Left ventricle myocardium inferior (tissue), 1 donor: ENCODE measurements around the gene ARHGAP26. TPM values are rescaled to one million over a fixed set of nuclear protein-coding genes. Genes with fewer than 3 reads are reported as not detected.

ENCODE experiments used
- DNase-seq: peaks from one replicate; pipeline ENCODE4 v3.0.0-alpha.2; 2020
- H3K27ac ChIP-seq: fragments of 200-600 bp; replicated peaks from 2 replicates; pipeline ENCODE4 v1.8.0; 2021
- H3K27me3 ChIP-seq: fragments of 200-600 bp; 2 replicates; pipeline ENCODE4 v1.8.0; 2021; ENCODE audit warnings: low read depth
- H3K36me3 ChIP-seq: fragments of 200-600 bp; 2 replicates; pipeline ENCODE4 v1.8.0; 2021
- H3K4me1 ChIP-seq: fragments of 200-600 bp; 2 replicates; pipeline ENCODE4 v1.8.0; 2021
- H3K4me3 ChIP-seq: fragments of 200-600 bp; 2 replicates; pipeline ENCODE4 v1.8.0; 2021; ENCODE audit warnings: mild to moderate bottlenecking, moderate library complexity
- H3K9me3 ChIP-seq: fragments of 200-600 bp; replicated peaks from 2 replicates; pipeline ENCODE4 v1.8.0; 2021
- CTCF ChIP-seq: fragments of 200-600 bp; IDR thresholded peaks from 2 replicates; pipeline ENCODE4 v1.8.0; 2021; ENCODE audit warnings: antibody characterized with exemption, mild to moderate bottlenecking, borderline replicate concordance
- intact Hi-C: fragments of 100-400 bp; cut with micrococcal nuclease; formaldehyde crosslinking; loops from one replicate; pipeline ENCODE4 v1.11.0; 2022
- total RNA-seq: library from RNA; stranded (reverse); fragmentation: NEBNext Ultra II Directional; extraction: Animal tissue kit (Norgen Biotek cat#: 25700); gene quantifications from one replicate; pipeline ENCODE4 v1.2.1, GENCODE V29; 2021
- donor health status: DM: no; HTN: yes; CAD: no; lungs with severe emphysema.

ARHGAP26 gene
- total RNA-seq, 1 donor from 2014 or later: 35.7 TPM

- Histone ChIP-seq H3K9me3 (no peaks in the 10 kb centered on the region), H3K27ac (no peak overlapping the region), H3K4me3 (no peak overlapping the region), H3K36me3 (no peaks in the 10 kb centered on the region), H3K4me1 (peaks cover 19% of the 10 kb centered on the region), H3K27me3 (no peaks in the 10 kb centered on the region)
- DNase-seq: no peak
- intact Hi-C loops: no loop called here
- no peak for TF ChIP-seq CTCF
These were observed 391.8 kb downstream of the ARHGAP26 start for GRCh38 chr5:143161885-143162540.

GRCh38 chr5:143162810-143163209 lies 392.6 kb downstream of the ARHGAP26 start:
- Histone ChIP-seq H3K4me3 (no peak overlapping the region), H3K27ac (no peak overlapping the region), H3K36me3 (no peaks in the 10 kb centered on the region), H3K27me3 (no peaks in the 10 kb centered on the region), H3K9me3 (no peaks in the 10 kb centered on the region), H3K4me1 (peaks cover 19% of the 10 kb centered on the region)
- intact Hi-C loops: no loop called here
- no peak for DNase-seq
- TF ChIP-seq CTCF: no peak

- Histone ChIP-seq H3K4me3 (no peak overlapping the region), H3K4me1 (peaks cover 19% of the 10 kb centered on the region), H3K27me3 (no peaks in the 10 kb centered on the region), H3K36me3 (no peaks in the 10 kb centered on the region), H3K27ac (no peak overlapping the region), H3K9me3 (no peaks in the 10 kb centered on the region)
- DNase-seq: no peak
- no peak for TF ChIP-seq CTCF
- intact Hi-C loops: no loop called here
These were observed 394.4 kb downstream of the ARHGAP26 start for GRCh38 chr5:143164557-143164956.

GRCh38 chr5:143165049-143165880 lies 395.1 kb downstream of the ARHGAP26 start:
- no peaks in the 10 kb centered on the region for H3K36me3 ChIP-seq
- no peak overlapping the region for H3K4me3 ChIP-seq
- H3K27me3 ChIP-seq: no peaks in the 10 kb centered on the region
- DNase-seq: no peak
- no peak overlapping the region for H3K27ac ChIP-seq
- intact Hi-C loops: no loop called here
- H3K9me3 ChIP-seq: no peaks in the 10 kb centered on the region
- no peak for TF ChIP-seq CTCF
- peaks cover 19% of the 10 kb centered on the region for H3K4me1 ChIP-seq

- Histone ChIP-seq H3K9me3 (no peaks in the 10 kb centered on the region), H3K27ac (no peak overlapping the region), H3K4me1 (peaks cover 23% of the 10 kb centered on the region), H3K36me3 (no peaks in the 10 kb centered on the region), H3K4me3 (no peak overlapping the region), H3K27me3 (no peaks in the 10 kb centered on the region)
- intact Hi-C loops: no loop called here
- TF ChIP-seq CTCF: no peak
- no peak for DNase-seq
These were observed 395.9 kb downstream of the ARHGAP26 start for GRCh38 chr5:143166090-143166489.
